Keratinocyte (primary cell): ENCODE measurements around the gene COL20A1. TPM values are rescaled to one million over a fixed set of nuclear protein-coding genes. Genes with fewer than 3 reads are reported as not detected.

Experiments
- DNase-seq: peaks from one replicate; pipeline ENCODE4 v3.0.0-alpha.2; 2011; ENCODE audit warnings: low read depth, missing footprints, low spot score
- FAIRE-seq: peaks from 2 replicates; lab custom pipeline; 2011; peaks lifted over from hg19 to GRCh38; lab: Jason Lieb, UNC
- H2AFZ ChIP-seq: 2 replicates; pipeline ENCODE4 v1.6.0; 2012; ENCODE audit warnings: low read length, control low read depth, inconsistent platforms; ENCODE audit not compliant: control insufficient read depth
- H3K27ac ChIP-seq: 2 replicates; pipeline ENCODE4 v1.5.1; 2011; ENCODE audit warnings: low read length; ENCODE audit not compliant: control insufficient read depth, insufficient read depth
- H3K27me3 ChIP-seq: 3 replicates; pipeline ENCODE4 v1.6.0; 2011; ENCODE audit warnings: low read length; ENCODE audit not compliant: control insufficient read depth, insufficient read depth; ENCODE audit errors: extremely low read depth
- H3K36me3 ChIP-seq, 2 experiments: 2 replicates in 1 of 2; 3 replicates in 1 of 2; pipeline ENCODE4 v1.5.1; 2011; ENCODE audit warnings: low read length in 2 of 2, mild to moderate bottlenecking in 1 of 2; ENCODE audit not compliant: control insufficient read depth in 2 of 2, insufficient read depth in 2 of 2; ENCODE audit errors: extremely low read depth in 1 of 2
- H3K4me1 ChIP-seq: 3 replicates; pipeline ENCODE4 v1.5.1; 2011; ENCODE audit warnings: low read length; ENCODE audit not compliant: control insufficient read depth, insufficient read depth; ENCODE audit errors: extremely low read depth
- H3K4me2 ChIP-seq: 3 replicates; pipeline ENCODE4 v1.6.0; 2011; ENCODE audit warnings: low read depth, low read length; ENCODE audit not compliant: control insufficient read depth, insufficient read depth; ENCODE audit errors: extremely low read depth
- H3K4me3 ChIP-seq, 3 experiments: fragments of 200-600 bp in 1 of 3; sonication (generic) in 1 of 3; 2 replicates in 2 of 3; 3 replicates in 1 of 3; pipeline ENCODE4 v1.5.1; 2011 to 2016; ENCODE audit warnings: low read length in 3 of 3, mild to moderate bottlenecking in 3 of 3, control low read depth in 2 of 3, inconsistent platforms in 1 of 3, low read depth in 1 of 3, mixed read lengths in 1 of 3, mixed run types in 1 of 3, moderate library complexity in 1 of 3; ENCODE audit not compliant: control insufficient read depth in 2 of 3, insufficient read depth in 2 of 3; ENCODE audit errors: extremely low read depth in 1 of 3
- H3K79me2 ChIP-seq: 2 replicates; pipeline ENCODE4 v1.6.0; 2012; ENCODE audit warnings: low read length; ENCODE audit not compliant: control insufficient read depth, insufficient read depth
- H3K9ac ChIP-seq: 3 replicates; pipeline ENCODE4 v1.6.0; 2011; ENCODE audit warnings: low read length; ENCODE audit not compliant: control insufficient read depth, insufficient read depth; ENCODE audit errors: extremely low read depth
- H3K9me1 ChIP-seq: 3 replicates; pipeline ENCODE4 v1.6.0; 2011; ENCODE audit warnings: low read length; ENCODE audit not compliant: control insufficient read depth, insufficient read depth; ENCODE audit errors: extremely low read depth
- H3K9me3 ChIP-seq: 2 replicates; pipeline ENCODE4 v1.5.1; 2012; ENCODE audit warnings: low read depth, low read length; ENCODE audit not compliant: control insufficient read depth
- H4K20me1 ChIP-seq: 3 replicates; pipeline ENCODE4 v1.6.0; 2011; ENCODE audit warnings: low read length; ENCODE audit not compliant: control insufficient read depth, insufficient read depth; ENCODE audit errors: extremely low read depth
- EZH2 ChIP-seq: IDR thresholded peaks from one replicate; pipeline ENCODE4 v1.6.1; 2012; ENCODE audit warnings: inconsistent platforms, mild to moderate bottlenecking, low read length, moderate library complexity
- dilution Hi-C: fragments of 300-500 bp; cut with MboI; formaldehyde crosslinking; loops from one replicate; pipeline ENCODE4 v1.7.0; 2020; ENCODE audit warnings: low sequenced_read_pairs; ENCODE audit not compliant: extremely low pct_ligation_motif_present
- polyA plus RNA-seq, 5 experiments: library from polyadenylated mRNA; depleted of rRNA in 3 of 5; stranded (reverse) in 3 of 5; stranded (forward) in 1 of 5; unstranded in 1 of 5; fragments of >200 nt; gene quantifications; 1 replicate in 1 of 5; 2 replicates in 3 of 5; 3 replicates in 1 of 5; pipeline versions ENCODE4 v1.2.1 to v1.2.3, GENCODE V29; 2011 to 2012; ENCODE audit warnings: missing spikeins in 2 of 5, low read depth in 1 of 5, low replicate concordance in 1 of 5
- TF ChIP-seq, protein P1 (sequence below), 3 experiments: IDR thresholded peaks in 1 of 3; conservative IDR thresholded peaks in 1 of 3; optimal IDR thresholded peaks in 1 of 3; 2 replicates in 2 of 3; 3 replicates in 1 of 3; pipeline versions ENCODE3 to v1.5.1; 2011; ENCODE audit warnings: low read length in 3 of 3, mild to moderate bottlenecking in 3 of 3, moderate library complexity in 2 of 3, control low read depth in 1 of 3, inconsistent platforms in 1 of 3; ENCODE audit not compliant: insufficient read depth in 2 of 3; ENCODE audit errors: extremely low read depth in 1 of 3

Gene COL20A1
- polyA plus RNA-seq, 1 donor (not counting 4 experiments of a cell fraction or from before 2014, with no cell fraction given): not detected

- Histone ChIP-seq H3K9me1 (no peaks in the 10 kb centered on the region), H2AFZ (no peak overlapping the region), H3K4me3 (no peak overlapping the region), H3K4me2 (no peak overlapping the region), H4K20me1 (no peaks in the 10 kb centered on the region), H3K9me3 (no peaks in the 10 kb centered on the region), H3K27me3 (peaks cover 10% of the 10 kb centered on the region), H3K36me3 (no peaks in the 10 kb centered on the region), H3K4me1 (no peaks in the 10 kb centered on the region), H3K9ac (no peak overlapping the region), H3K27ac (no peak overlapping the region), H3K79me2 (no peaks in the 10 kb centered on the region)
- FAIRE-seq: no peak
- dilution Hi-C loops: no loop called here
- no peak for TF ChIP-seq EZH2
- TF ChIP-seq, protein P1, sequence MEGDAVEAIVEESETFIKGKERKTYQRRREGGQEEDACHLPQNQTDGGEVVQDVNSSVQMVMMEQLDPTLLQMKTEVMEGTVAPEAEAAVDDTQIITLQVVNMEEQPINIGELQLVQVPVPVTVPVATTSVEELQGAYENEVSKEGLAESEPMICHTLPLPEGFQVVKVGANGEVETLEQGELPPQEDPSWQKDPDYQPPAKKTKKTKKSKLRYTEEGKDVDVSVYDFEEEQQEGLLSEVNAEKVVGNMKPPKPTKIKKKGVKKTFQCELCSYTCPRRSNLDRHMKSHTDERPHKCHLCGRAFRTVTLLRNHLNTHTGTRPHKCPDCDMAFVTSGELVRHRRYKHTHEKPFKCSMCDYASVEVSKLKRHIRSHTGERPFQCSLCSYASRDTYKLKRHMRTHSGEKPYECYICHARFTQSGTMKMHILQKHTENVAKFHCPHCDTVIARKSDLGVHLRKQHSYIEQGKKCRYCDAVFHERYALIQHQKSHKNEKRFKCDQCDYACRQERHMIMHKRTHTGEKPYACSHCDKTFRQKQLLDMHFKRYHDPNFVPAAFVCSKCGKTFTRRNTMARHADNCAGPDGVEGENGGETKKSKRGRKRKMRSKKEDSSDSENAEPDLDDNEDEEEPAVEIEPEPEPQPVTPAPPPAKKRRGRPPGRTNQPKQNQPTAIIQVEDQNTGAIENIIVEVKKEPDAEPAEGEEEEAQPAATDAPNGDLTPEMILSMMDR (optimal IDR thresholded peaks at IDR 0.05 in 1 of 3, IDR thresholded peaks at IDR 0.05 in 1 of 3, conservative IDR thresholded peaks at IDR 0.05 in 1 of 3; ENCODE audit: extremely low read depth in 1 of 3, insufficient read depth in 2 of 3, low read length in 3 of 3): no peak
- no peak for DNase-seq
These were observed 21.1 kb downstream of the COL20A1 start for GRCh38 chr20:63314015-63314471.

DNA sequence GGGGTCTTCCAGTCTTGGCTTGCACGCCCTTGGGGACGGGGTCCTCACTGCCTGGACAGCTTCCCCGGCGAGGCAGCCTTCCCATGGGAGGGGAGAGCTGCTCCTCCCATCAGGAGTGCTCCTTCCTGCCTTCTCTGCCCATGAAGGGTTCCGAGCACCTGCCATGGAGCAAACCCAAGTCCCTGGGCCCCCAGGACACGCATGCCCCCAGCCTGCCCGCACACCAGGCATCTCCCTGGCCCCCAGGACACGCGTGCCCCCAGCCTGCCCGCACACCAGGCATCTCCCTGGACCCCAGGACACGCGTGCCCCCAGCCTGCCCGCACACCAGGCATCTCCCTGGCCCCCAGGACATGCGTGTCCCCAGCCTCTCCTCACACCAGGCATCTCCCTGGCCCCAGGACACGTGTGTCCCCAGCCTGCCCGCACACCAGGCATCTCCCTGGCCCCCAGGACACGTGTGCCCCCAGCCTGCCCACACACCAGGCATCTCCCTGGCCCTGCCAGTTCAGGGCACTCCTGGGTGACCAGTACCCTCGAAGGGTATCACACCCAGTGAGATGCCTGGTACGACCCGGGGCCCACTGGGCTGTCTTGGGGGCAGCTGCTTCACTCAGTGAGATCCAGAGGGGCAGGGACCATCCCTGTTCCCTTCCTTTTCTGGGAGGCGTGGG, 21.7 kb downstream of the COL20A1 start:
- no peaks in the 10 kb centered on the region for H3K9me1 ChIP-seq
- no peak for TF ChIP-seq EZH2
- TF ChIP-seq, protein P1 (optimal IDR thresholded peaks at IDR 0.05 in 1 of 3, IDR thresholded peaks at IDR 0.05 in 1 of 3, conservative IDR thresholded peaks at IDR 0.05 in 1 of 3; ENCODE audit: extremely low read depth in 1 of 3, insufficient read depth in 2 of 3, low read length in 3 of 3): no peak
- no peaks in the 10 kb centered on the region for H3K36me3 ChIP-seq
- H3K9me3 ChIP-seq: no peaks in the 10 kb centered on the region
- dilution Hi-C loops: no loop called here
- no peak for DNase-seq
- peaks cover 8% of the 10 kb centered on the region for H3K27me3 ChIP-seq
- H3K4me3 ChIP-seq: no peak overlapping the region
- H3K4me2 ChIP-seq: no peak overlapping the region
- FAIRE-seq: no peak
- H3K4me1 ChIP-seq: no peaks in the 10 kb centered on the region
- H4K20me1 ChIP-seq: no peaks in the 10 kb centered on the region
- no peak overlapping the region for H3K9ac ChIP-seq
- H3K79me2 ChIP-seq: no peaks in the 10 kb centered on the region
- no peak overlapping the region for H3K27ac ChIP-seq
- no peak overlapping the region for H2AFZ ChIP-seq
